Left lung (tissue), 10 donors: ENCODE measurements around the gene TMEM60. TPM values are rescaled to one million over a fixed set of nuclear protein-coding genes. Genes with fewer than 3 reads are reported as not detected.
A peak's percentile ranks its signal among the peaks of the same experiment; 100 is the strongest.

Experiments used
- ATAC-seq: fragments of 200-7000 bp; cut with Tn5 transposase; one replicate; pipeline ENCODE4 v1.9.1; 2020; ENCODE audit warnings: moderate library complexity
- DNase-seq, 4 donors: peaks; one replicate each; pipeline ENCODE4 v3.0.0-alpha.2; 2013 to 2020
- H3K27ac ChIP-seq, 2 donors: fragments of 200-600 bp; sonication (generic) in 1 of 2; one replicate each; pipeline versions ENCODE4 v1.5.0 to v1.8.0; 2020 to 2021
- H3K27me3 ChIP-seq, 2 donors: fragments of 200-600 bp; sonication (generic) in 1 of 2; one replicate each; pipeline versions ENCODE4 v1.5.0 to v1.8.0; 2020 to 2021
- H3K36me3 ChIP-seq, 2 donors: fragments of 200-600 bp; sonication (generic) in 1 of 2; one replicate each; pipeline versions ENCODE4 v1.5.0 to v1.8.0; 2020 to 2021
- H3K4me1 ChIP-seq, 2 donors: fragments of 200-600 bp; one replicate each; pipeline ENCODE4 v1.8.0; 2021
- H3K4me3 ChIP-seq, 2 donors: fragments of 200-600 bp; sonication (generic) in 1 of 2; one replicate each; pipeline versions ENCODE4 v1.5.0 to v1.8.0; 2020 to 2021; ENCODE audit warnings: mild to moderate bottlenecking in 1 of 2
- H3K9me3 ChIP-seq, 2 donors: fragments of 200-600 bp; sonication (generic) in 1 of 2; one replicate each; pipeline versions ENCODE4 v1.5.0 to v1.8.0; 2020 to 2021
- CTCF ChIP-seq, 2 donors: fragments of 200-600 bp; sonication (generic) in 1 of 2; IDR thresholded peaks; one replicate each; pipeline versions ENCODE4 v1.5.0 to v1.8.0; 2021; ENCODE audit warnings: antibody characterized with exemption in 2 of 2
- intact Hi-C, 2 donors: fragments of 100-400 bp; cut with DNase I; formaldehyde crosslinking; loops; one replicate each; pipeline versions ENCODE4 v1.11.2 to v1.14.2; 2022
- polyA plus RNA-seq, 6 donors: library from polyadenylated mRNA; unstranded; fragments of 120-200 nt; gene quantifications; one replicate each; pipeline ENCODE4 v1.2.1, GENCODE V29; 2013; ENCODE audit not compliant: insufficient read length in 6 of 6
- total RNA-seq, 2 donors: library from RNA; stranded (reverse); fragmentation: NEBNext Ultra II Directional; extraction: Animal tissue kit (Norgen Biotek cat#: 25700); gene quantifications; one replicate each; pipeline ENCODE4 v1.2.1, GENCODE V29; 2021
- donor health status: DM: no; HTN: yes; CAD: no.
- donor health status: DM: no; HTN: no; CAD: no.

The TMEM60 gene
- total and polyA plus RNA-seq, 8 donors, result 20.2 to 22.8 (median 21.2) TPM

GRCh38 chr7:77747718-77748117 is 50.5 kb downstream of the TMEM60 start:
- peak; percentile 38 for ATAC-seq
- Histone ChIP-seq H3K9me3 (no peaks in the 10 kb centered on the region), H3K36me3 (peaks cover 0 to 10% of the 10 kb centered on the region in 2 donors), H3K27me3 (no peaks in the 10 kb centered on the region), H3K4me1 (peaks cover 9 to 23% of the 10 kb centered on the region in 2 donors), H3K27ac (no peak overlapping the region), H3K4me3 (no peak overlapping the region)
- intact Hi-C loops, result no loop called here
- no peak for DNase-seq
- TF ChIP-seq CTCF (IDR thresholded peaks at IDR 0.05), result no peak

GRCh38 chr7:77747178-77747577 is 51.1 kb downstream of the TMEM60 start:
- no peaks in the 10 kb centered on the region for H3K27me3 ChIP-seq
- no peak overlapping the region for H3K4me3 ChIP-seq
- ATAC-seq, result peak; percentile 13
- no peaks in the 10 kb centered on the region for H3K9me3 ChIP-seq
- intact Hi-C loops, result no loop called here
- H3K4me1 ChIP-seq, result peaks cover 9 to 18% of the 10 kb centered on the region in 2 donors
- peaks cover 0 to 10% of the 10 kb centered on the region in 2 donors for H3K36me3 ChIP-seq
- no peak overlapping the region for H3K27ac ChIP-seq
- TF ChIP-seq CTCF (IDR thresholded peaks at IDR 0.05), result no peak
- no peak for DNase-seq

GRCh38 chr7:77746824-77747165 is 51.4 kb downstream of the TMEM60 start:
- H3K27ac ChIP-seq, result no peak overlapping the region
- no peaks in the 10 kb centered on the region for H3K27me3 ChIP-seq
- H3K9me3 ChIP-seq, result no peaks in the 10 kb centered on the region
- H3K36me3 ChIP-seq, result peaks cover 0 to 10% of the 10 kb centered on the region in 2 donors
- DNase-seq (no peak), ATAC-seq (no peak)
- H3K4me1 ChIP-seq, result peaks cover 9 to 14% of the 10 kb centered on the region in 2 donors
- H3K4me3 ChIP-seq, result no peak overlapping the region
- no peak for TF ChIP-seq CTCF (IDR thresholded peaks at IDR 0.05)
- intact Hi-C loops, result no loop called here

- H3K36me3 ChIP-seq, result peaks cover 0 to 6% of the 10 kb centered on the region in 2 donors
- intact Hi-C loops, result no loop called here
- DNase-seq (no peak), ATAC-seq (no peak)
- no peak for TF ChIP-seq CTCF (IDR thresholded peaks at IDR 0.05)
- no peaks in the 10 kb centered on the region for H3K9me3 ChIP-seq
- H3K4me1 ChIP-seq, result peaks cover 9% of the 10 kb centered on the region in 2 donors
- H3K4me3 ChIP-seq, result no peak overlapping the region
- H3K27me3 ChIP-seq, result no peaks in the 10 kb centered on the region
- no peak overlapping the region for H3K27ac ChIP-seq
These were observed 51.9 kb downstream of the TMEM60 start for GRCh38 chr7:77746164-77746823.

- Histone ChIP-seq H3K4me1 (peaks cover 8 to 9% of the 10 kb centered on the region in 2 donors), H3K27ac (no peak overlapping the region), H3K36me3 (peaks cover 0 to 3% of the 10 kb centered on the region in 2 donors), H3K27me3 (no peaks in the 10 kb centered on the region), H3K9me3 (no peaks in the 10 kb centered on the region), H3K4me3 (no peak overlapping the region)
- intact Hi-C loops, result no loop called here
- ATAC-seq (no peak), DNase-seq (no peak)
- TF ChIP-seq CTCF (IDR thresholded peaks at IDR 0.05), result no peak
These were observed 52.5 kb downstream of the TMEM60 start for GRCh38 chr7:77745746-77746145.

Other genes with a start within 250 kb of the TMEM60 start
- gene RSBN1L, start 102.0 kb downstream of the TMEM60 start, total RNA-seq, result 10 to 100 TPM; 16.7 to 20.2 TPM
- gene RSBN1L, start 102.0 kb downstream of the TMEM60 start, polyA plus RNA-seq, result 10 to 100 TPM; 35.5 to 47.2 (median 40.1) TPM
- 10 to 100 TPM; 16.2 to 20.0 TPM for gene PHTF2, start 339 bp upstream of the TMEM60 start, total RNA-seq
- gene PHTF2, start 339 bp upstream of the TMEM60 start, polyA plus RNA-seq, result 10 to 100 TPM; 26.8 to 40.8 (median 32.3) TPM